AG08395 (cell line): ENCODE measurements around the gene ARHGDIA.

Experiments
- DNase-seq: peaks from one replicate; pipeline ENCODE4 v3.0.0; 2012; ENCODE audit warnings: mixed read lengths, low spot score

The ARHGDIA gene

GRCh38 chr17:81888988-81889595 lies 18.0 kb upstream of the ARHGDIA start:
- DNase-seq: no peak

GRCh38 chr17:81888105-81888987 lies 17.2 kb upstream of the ARHGDIA start:
- no peak for DNase-seq

GRCh38 chr17:81885869-81886548 lies 14.9 kb upstream of the ARHGDIA start:
- DNase-seq: peak; percentile 63

- no peak for DNase-seq
Measured at GRCh38 chr17:81885454-81885853, 14.3 kb upstream of the ARHGDIA start.

GRCh38 chr17:81884968-81885367 lies 13.8 kb upstream of the ARHGDIA start:
- no peak for DNase-seq

- no peak for DNase-seq
Measured at GRCh38 chr17:81884520-81884919, 13.4 kb upstream of the ARHGDIA start.

- DNase-seq: no peak
Measured at GRCh38 chr17:81879121-81879520, 8.0 kb upstream of the ARHGDIA start.

GRCh38 chr17:81878294-81878693 lies 7.2 kb upstream of the ARHGDIA start:
- no peak for DNase-seq

GRCh38 chr17:81877569-81877968 lies 6.4 kb upstream of the ARHGDIA start:
- no peak for DNase-seq

GRCh38 chr17:81871387-81872230 lies 472 bp upstream of the ARHGDIA start:
- DNase-seq: peak; percentile 99

- no peak for DNase-seq
Measured at GRCh38 chr17:81870131-81870980, 781 bp downstream of the ARHGDIA start.

GRCh38 chr17:81869221-81870130 lies 1.7 kb downstream of the ARHGDIA start:
- no peak for DNase-seq

GRCh38 chr17:81868674-81869220 lies 2.4 kb downstream of the ARHGDIA start:
- DNase-seq: peak; percentile 71

GRCh38 chr17:81867991-81868673 lies 3.0 kb downstream of the ARHGDIA start:
- DNase-seq: no peak

- DNase-seq: no peak
Measured at GRCh38 chr17:81867170-81867990, 3.8 kb downstream of the ARHGDIA start.

- no peak for DNase-seq
Measured at GRCh38 chr17:81866440-81867169, 4.5 kb downstream of the ARHGDIA start.

GRCh38 chr17:81865733-81866439 lies 5.3 kb downstream of the ARHGDIA start:
- no peak for DNase-seq
